GM12873 (cell line): Measurements from ENCODE around the gene HCAR3.
"Not testable (repeated sequence)": the region's sequence is repeated elsewhere in the genome, so short reads cannot be mapped to it uniquely, and the experiment has no call there.

ENCODE experiments used
- TF ChIP-seq, protein P1 (sequence below): IDR thresholded peaks from 2 replicates; pipeline ENCODE4 v1.5.1; 2012; ENCODE audit warnings: low read depth, mild to moderate bottlenecking, moderate library complexity, low read length, control low read depth; ENCODE audit not compliant: insufficient read depth; ENCODE audit errors: missing control alignments

Gene HCAR3

DNA sequence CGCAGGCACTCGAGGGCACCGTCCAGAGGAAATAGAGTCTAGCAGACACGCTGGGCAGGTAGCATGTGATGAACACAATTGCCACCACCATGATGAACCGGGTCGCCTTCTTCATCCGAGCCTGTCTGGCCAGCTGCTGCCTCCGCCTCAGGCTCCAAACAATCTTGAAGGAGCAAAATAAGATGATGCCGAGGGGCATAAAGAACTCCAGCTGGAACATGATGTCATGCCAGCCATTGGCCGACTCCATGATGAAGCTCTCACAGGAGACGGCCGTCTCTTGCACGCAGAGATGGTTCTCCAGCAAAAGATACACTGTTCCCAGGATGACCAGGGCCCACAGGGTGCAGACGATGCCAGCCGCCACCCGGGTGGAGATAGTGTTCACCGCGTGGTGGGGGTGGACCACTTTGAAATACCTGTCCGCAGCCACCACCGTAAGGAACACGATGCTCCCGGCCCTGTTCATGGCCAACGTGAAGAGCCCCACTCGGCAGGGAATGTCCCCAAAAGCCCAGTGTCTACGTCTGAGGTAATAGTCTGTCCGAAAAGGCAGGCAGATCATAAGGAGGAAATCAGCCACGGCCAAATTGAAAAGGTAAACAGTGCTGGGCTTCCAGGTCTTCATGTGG is 13.1 kb upstream of the HCAR3 start:
- TF ChIP-seq, protein P1, sequence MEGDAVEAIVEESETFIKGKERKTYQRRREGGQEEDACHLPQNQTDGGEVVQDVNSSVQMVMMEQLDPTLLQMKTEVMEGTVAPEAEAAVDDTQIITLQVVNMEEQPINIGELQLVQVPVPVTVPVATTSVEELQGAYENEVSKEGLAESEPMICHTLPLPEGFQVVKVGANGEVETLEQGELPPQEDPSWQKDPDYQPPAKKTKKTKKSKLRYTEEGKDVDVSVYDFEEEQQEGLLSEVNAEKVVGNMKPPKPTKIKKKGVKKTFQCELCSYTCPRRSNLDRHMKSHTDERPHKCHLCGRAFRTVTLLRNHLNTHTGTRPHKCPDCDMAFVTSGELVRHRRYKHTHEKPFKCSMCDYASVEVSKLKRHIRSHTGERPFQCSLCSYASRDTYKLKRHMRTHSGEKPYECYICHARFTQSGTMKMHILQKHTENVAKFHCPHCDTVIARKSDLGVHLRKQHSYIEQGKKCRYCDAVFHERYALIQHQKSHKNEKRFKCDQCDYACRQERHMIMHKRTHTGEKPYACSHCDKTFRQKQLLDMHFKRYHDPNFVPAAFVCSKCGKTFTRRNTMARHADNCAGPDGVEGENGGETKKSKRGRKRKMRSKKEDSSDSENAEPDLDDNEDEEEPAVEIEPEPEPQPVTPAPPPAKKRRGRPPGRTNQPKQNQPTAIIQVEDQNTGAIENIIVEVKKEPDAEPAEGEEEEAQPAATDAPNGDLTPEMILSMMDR = no peak

- TF ChIP-seq, protein P1 = no peak
Observed at GRCh38 chr12:122726080-122726558, 9.5 kb upstream of the HCAR3 start.

- TF ChIP-seq, protein P1 = no peak
Observed at GRCh38 chr12:122725452-122726079, 9.0 kb upstream of the HCAR3 start.

DNA sequence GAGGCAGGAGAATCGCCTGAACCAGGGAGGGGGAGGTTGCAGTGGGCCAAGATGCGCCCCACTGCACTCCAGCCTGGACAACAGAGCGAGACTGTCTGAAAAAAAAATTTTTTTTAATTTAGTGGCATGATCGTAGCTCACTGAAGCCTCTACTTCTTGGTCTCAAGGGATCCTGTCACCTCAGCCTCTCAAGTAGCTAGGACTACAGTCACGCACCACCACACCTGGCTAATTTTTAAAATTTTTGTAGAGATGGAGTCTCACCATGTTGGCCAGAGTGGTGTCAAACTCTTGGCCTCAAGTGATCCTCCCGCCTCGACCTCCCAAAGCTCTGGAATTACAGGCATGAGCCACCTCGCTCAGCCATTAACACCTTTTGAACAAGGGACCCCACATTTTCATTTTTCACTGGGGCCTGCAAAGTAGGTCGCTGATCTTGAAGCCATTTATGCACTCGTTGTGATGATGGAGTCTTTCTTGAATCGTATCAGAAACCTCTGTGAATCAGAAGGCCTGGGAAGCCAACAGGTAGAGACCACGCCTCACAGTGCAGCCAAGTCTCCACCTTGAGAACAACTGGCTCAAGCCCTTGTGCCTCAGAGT is 8.1 kb upstream of the HCAR3 start:
- TF ChIP-seq, protein P1 = no peak

DNA sequence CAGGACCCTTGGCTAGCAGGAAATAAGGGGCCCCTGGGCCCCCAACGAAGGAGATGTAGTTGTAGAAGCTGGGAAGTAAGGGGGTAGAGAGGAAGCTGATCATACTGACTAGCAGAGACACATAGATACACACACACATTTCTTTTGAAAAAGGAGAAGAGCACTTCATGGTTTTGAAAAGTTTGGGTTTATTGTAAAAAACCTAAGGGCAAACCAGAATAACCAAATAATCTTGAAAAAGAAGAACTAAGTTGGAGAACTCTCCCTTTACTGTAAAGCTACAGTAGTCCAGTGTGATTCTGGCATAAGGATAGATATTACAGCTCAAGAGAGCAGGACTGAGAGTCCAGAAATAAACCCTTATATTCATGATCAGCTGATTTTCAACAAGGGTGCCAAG is 5.8 kb upstream of the HCAR3 start:
- TF ChIP-seq, protein P1 = no peak

DNA sequence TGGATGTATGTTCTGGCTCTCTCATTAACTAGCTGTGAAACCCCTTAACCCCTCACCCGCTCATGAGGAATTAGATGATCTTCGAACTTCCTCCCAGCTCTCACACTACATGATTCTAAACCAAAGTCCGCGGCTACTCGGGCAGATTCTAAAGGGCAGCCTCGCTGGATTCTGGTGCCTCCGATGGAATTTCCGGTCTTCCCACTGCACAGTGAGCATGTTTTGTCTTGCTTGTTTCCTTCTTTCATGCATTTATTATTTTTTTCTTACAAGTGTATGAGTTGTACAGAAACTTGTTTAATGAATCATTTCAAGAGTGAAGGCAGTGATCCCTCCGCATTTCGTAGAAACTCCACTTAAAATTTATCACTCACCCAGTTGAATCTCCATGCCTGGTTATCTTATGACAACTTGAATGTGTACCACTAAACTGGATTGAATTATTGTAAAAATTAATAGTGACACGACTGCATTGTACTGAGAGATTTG is 4.5 kb upstream of the HCAR3 start:
- TF ChIP-seq, protein P1 = no peak

DNA sequence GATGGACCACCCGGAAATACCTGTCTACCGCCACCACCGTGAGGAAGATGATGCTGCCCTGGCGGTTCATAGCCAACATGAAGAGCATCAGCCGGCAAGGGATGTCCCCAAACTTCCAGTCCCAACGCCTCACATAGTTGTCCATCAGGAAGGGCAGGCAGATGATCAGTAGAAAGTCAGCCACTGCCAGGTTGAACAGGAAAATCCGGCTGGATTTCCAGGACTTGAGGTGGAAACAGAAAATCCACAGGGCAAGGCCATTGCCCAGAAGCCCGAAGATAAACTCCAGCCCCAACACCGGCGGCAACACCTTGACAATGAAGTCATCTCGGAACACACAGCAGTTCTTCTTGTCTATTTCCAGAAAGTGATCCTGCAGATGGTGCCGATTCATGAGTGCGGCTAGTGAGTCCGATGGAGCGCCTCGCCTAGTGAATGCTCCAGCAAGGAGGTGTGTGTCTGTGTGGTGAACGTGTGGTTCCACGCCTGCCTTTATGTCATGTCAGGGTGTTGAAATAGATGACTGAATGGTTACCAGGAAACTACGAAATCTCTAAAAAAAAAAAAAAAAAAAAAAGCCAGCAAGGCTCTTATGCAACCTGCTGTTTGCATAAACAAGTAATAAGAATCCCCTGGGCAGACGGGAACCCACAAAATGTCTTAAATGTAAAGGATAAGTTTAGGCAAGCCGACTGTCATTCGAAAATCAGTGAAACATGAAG is 13.6 kb downstream of the HCAR3 start, which contains the start of gene HCAR2:
Gene HCAR2, minus strand, starts transcription at position 468 of the 722 bp plus-strand sequence. Its CDS starts 74 bp downstream, at position 394.
- TF ChIP-seq, protein P1 = not testable (repeated sequence)
